SK-N-SH treated with all-trans-retinoic acid at 6 μM for 48 hours (cell line): ENCODE data around the gene CCR5AS.

Experiments used
- CREB5 ChIP-seq: fragments of 250-450 bp; sonication (Bioruptor Pico); IDR thresholded peaks from 2 replicates; pipeline ENCODE4 v1.5.1; 2020; ENCODE audit warnings: low read depth, mild to moderate bottlenecking, moderate library complexity
- ESRRG ChIP-seq: fragments of 250-450 bp; sonication (Bioruptor Pico); IDR thresholded peaks from 2 replicates; pipeline ENCODE4 v1.6.1; 2021; ENCODE audit warnings: mild to moderate bottlenecking
- ISL1 ChIP-seq: fragments of 250-450 bp; sonication (Bioruptor Pico); IDR thresholded peaks from 2 replicates; pipeline ENCODE4 v2.1.2; 2022; ENCODE audit warnings: mild to moderate bottlenecking, moderate library complexity
- PPARA ChIP-seq: fragments of 250-450 bp; sonication (Bioruptor Pico); IDR thresholded peaks from 2 replicates; pipeline ENCODE4 v1.5.0; 2020; ENCODE audit warnings: mild to moderate bottlenecking, borderline replicate concordance
- RARB ChIP-seq: fragments of 250-450 bp; sonication (Bioruptor Pico); IDR thresholded peaks from 2 replicates; pipeline ENCODE4 v1.8.0; 2021; ENCODE audit warnings: mild to moderate bottlenecking, moderate library complexity
- SNAI2 ChIP-seq: fragments of 250-450 bp; sonication (Bioruptor Pico); IDR thresholded peaks from 2 replicates; pipeline ENCODE4 v1.5.0; 2020; ENCODE audit warnings: mild to moderate bottlenecking, moderate library complexity
- TCF4 ChIP-seq: fragments of 250-450 bp; sonication (Bioruptor Pico); IDR thresholded peaks from 2 replicates; pipeline ENCODE4 v1.8.0; 2021; ENCODE audit warnings: mild to moderate bottlenecking, moderate library complexity, borderline replicate concordance
- TOX ChIP-seq: fragments of 250-450 bp; sonication (Bioruptor Pico); IDR thresholded peaks from 2 replicates; pipeline ENCODE4 v1.8.0; 2021; ENCODE audit warnings: mild to moderate bottlenecking, moderate library complexity, borderline replicate concordance
- TSHZ2 ChIP-seq: fragments of 250-450 bp; sonication (Bioruptor Pico); IDR thresholded peaks from 2 replicates; pipeline ENCODE4 v1.5.0; 2020; ENCODE audit warnings: mild to moderate bottlenecking, moderate library complexity
- ZFP3 ChIP-seq: fragments of 250-450 bp; sonication (Bioruptor Pico); IDR thresholded peaks from 2 replicates; pipeline ENCODE4 v1.5.0; 2020; ENCODE audit warnings: mild to moderate bottlenecking, moderate library complexity
- ZFP30 ChIP-seq: fragments of 450-650 bp; formaldehyde crosslinking; IDR thresholded peaks from 2 replicates; pipeline ENCODE4 v1.5.0; 2022; ENCODE audit warnings: mild to moderate bottlenecking, moderate library complexity
- ZNF565 ChIP-seq: fragments of 450-650 bp; formaldehyde crosslinking; conservative IDR thresholded peaks from 2 replicates; pipeline ENCODE4 v1.5.0; 2020; ENCODE audit warnings: low read depth, mild to moderate bottlenecking, moderate library complexity
- ZNF70 ChIP-seq: fragments of 450-650 bp; formaldehyde crosslinking; IDR thresholded peaks from 2 replicates; pipeline ENCODE4 v1.5.0; 2020; ENCODE audit warnings: mild to moderate bottlenecking, moderate library complexity
- TF ChIP-seq, protein P1 (sequence below): fragments of 250-450 bp; sonication (Bioruptor Pico); IDR thresholded peaks from 2 replicates; pipeline ENCODE4 v1.5.1; 2021; ENCODE audit warnings: mild to moderate bottlenecking, moderate library complexity

GRCh38 chr3:46442576-46443530 is 36.0 kb upstream of the CCR5AS start:
- TF ChIP-seq SNAI2 (CRISPR knock-in tag) (no peak), PPARA (CRISPR knock-in tag) (no peak), RARB (no peak), CREB5 (CRISPR knock-in tag) (no peak), ZNF565 (no peak), TSHZ2 (CRISPR knock-in tag) (no peak), TCF4 (CRISPR knock-in tag) (no peak), ZFP3 (no peak), TOX (CRISPR knock-in tag) (no peak), ZFP30 (no peak), ESRRG (CRISPR knock-in tag) (no peak), ZNF70 (no peak), ISL1 (CRISPR knock-in tag) (no peak)
- TF ChIP-seq, protein P1, sequence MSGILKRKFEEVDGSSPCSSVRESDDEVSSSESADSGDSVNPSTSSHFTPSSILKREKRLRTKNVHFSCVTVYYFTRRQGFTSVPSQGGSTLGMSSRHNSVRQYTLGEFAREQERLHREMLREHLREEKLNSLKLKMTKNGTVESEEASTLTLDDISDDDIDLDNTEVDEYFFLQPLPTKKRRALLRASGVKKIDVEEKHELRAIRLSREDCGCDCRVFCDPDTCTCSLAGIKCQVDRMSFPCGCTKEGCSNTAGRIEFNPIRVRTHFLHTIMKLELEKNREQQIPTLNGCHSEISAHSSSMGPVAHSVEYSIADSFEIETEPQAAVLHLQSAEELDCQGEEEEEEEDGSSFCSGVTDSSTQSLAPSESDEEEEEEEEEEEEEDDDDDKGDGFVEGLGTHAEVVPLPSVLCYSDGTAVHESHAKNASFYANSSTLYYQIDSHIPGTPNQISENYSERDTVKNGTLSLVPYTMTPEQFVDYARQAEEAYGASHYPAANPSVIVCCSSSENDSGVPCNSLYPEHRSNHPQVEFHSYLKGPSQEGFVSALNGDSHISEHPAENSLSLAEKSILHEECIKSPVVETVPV (CRISPR knock-in tag) = no peak
